ENCODE data around the gene C20orf173.
"Not testable (repeated sequence)": the region's sequence is repeated elsewhere in the genome, so short reads cannot be mapped to it uniquely, and the experiment has no call there.

C20orf173 gene

GRCh38 chr20:35529552-35529951 lies at the start of gene C20orf173:
Gene C20orf173, minus strand, starts transcription at chr20:35529652. Its CDS starts 279 bp downstream, at chr20:35529373.
- no peak for DNase-seq (ENCODE audit: low read depth)

- DNase-seq (ENCODE audit: low read depth), result no peak
Observed at GRCh38 chr20:35579196-35579595, 49.7 kb upstream of the C20orf173 start.

DNA sequence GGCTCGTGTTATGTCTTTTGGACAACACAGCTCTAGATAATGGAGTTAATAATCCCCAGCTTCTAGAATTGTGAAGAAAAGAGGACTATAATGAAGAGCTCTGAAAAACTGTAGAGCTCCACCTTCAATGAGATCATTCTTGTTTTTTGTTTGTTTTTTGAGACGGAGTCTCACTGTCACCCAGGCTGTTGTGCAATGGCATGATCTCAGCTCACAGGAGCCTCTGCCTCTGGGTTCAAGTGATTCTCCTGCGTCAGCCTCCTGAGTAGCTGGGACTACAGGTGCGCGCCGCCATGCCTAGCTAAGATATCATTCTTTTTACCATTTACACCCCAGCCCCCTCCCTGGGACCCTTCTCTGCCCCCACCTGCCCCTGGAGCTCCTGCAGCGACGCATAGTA lies 49.0 kb upstream of the C20orf173 start:
- no peak for DNase-seq (ENCODE audit: low read depth)

DNA sequence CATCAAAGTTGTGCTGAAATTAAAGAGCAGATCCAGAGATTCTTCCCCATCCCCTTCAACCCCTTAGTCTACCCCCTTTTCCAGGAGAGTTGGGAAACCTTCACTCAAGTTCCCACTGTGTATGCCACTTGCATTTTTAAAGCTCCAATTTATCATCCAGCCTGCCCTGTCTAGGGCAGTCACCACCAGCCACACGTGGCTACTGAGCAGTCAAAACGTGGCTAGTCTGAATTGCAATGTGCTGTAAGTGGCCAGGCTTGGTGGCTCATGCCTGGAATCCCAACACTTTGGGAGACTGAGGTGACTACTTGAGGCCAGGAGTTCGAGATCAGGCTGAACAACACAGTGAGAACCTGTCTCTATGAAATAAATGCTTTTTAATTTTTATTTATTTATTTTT lies 47.4 kb upstream of the C20orf173 start:
- DNase-seq (ENCODE audit: low read depth), result no peak

DNA sequence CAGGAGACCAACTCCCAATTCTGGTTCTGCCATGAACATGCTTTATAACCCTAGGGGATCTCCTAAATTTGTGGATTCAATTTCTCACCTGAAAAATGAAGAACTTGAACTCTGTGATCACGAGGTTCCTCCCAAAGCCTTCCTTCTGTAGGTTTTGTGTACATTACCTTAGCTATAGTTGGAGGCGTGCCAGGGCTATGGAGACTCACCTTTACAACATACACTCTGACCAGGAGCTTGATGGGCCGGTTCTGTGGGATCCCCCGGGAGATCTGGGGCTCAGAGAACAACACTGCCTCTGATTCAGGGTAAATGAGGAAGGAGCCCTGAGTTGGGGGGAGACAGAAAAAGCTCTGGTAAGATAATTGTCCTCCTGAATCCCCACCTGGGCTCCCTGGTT lies 46.5 kb upstream of the C20orf173 start:
- no peak for DNase-seq (ENCODE audit: low read depth)

GRCh38 chr20:35572838-35573237 lies 43.4 kb upstream of the C20orf173 start:
- no peak for DNase-seq (ENCODE audit: low read depth)

DNA sequence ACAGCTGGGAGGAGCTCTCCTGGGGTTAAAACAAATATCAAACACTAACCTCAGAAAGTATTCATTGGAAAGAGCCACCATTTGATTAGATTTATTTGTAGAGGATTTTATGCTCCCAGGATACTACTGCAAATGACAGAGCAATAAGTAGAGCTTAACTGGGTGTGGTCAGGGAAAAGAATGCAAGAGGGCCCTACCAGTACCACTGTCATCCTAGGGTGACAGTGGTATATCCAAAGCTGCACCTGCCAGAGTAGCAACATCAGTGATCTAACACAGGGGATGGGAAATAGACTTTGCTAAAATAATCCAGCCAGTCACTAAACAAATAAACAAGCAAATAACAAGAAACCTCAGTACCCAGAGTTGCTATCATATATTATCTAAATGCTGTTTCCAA lies 42.1 kb upstream of the C20orf173 start:
- DNase-seq (ENCODE audit: low read depth), result no peak

- DNase-seq (ENCODE audit: low read depth), result no peak
Observed at GRCh38 chr20:35568645-35569044, 39.2 kb upstream of the C20orf173 start.

DNA sequence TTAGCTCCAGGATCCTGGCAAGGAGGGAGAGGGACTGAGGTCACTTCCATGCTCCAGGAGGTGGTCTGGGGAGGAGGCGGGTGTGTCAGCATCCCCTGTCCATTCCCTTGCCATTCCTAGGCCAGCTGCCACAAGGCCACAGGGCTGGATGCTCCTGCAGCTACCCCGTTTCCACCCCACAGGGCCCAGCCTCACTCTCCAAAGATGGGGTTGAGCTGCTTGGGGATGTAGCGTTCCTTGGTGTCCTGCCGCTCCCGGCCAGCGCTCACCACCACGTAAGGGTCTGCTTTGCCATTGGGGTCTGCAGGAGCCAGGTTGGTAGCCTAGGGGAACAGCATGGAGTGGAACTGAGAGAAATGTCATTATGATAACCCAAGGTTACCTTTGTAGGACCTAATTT lies 35.5 kb upstream of the C20orf173 start:
- no peak for DNase-seq (ENCODE audit: low read depth)

DNA sequence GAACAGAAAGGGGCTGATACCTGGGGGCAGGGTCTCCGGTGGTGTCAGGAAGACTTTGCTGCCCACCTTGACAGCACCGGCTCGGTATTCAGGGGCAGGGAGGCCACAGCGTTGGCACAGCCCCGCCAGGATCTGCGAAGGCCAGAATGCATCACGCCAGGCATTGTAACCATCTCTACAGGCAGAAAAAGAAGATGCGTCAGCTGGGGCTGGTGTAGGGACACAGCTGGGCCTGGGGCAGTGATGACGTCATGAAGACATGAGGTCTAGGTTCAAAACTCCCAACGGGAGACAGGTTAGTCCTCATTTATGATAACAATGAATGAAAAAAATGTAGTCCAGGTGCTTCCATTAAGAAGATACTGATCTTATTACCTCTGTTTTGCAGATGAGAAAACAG lies 34.4 kb upstream of the C20orf173 start:
- DNase-seq (ENCODE audit: low read depth), result no peak

DNA sequence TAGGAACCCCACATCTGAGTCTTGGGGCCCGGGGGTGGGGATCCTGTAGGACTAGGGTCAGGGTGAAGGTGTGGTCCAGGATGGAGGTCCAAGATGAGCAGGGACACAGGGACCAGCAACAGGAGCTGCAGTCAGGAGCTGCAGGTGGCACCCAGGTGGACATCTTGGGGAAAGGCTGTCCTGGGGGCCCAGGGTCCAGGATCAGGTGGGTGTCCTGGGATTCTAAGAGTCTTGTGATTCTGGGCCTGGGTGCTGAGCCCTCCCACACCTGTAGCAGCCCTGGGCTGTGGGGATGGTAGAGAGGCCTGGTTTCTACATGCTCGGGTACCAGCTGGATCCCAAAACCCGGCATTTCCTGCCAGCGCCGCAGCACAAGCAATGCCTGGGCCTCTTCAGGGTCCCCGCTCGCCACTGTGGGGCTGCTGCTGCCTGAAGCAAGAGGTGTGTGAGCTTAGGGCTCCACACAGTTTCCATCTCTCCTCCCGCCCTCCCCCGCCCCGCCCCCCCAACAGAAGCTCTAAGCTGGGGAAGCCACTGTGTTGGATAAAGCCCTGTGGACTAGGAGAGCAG lies 33.2 kb upstream of the C20orf173 start:
- no peak for DNase-seq (ENCODE audit: low read depth)

- no peak for DNase-seq (ENCODE audit: low read depth)
Observed at GRCh38 chr20:35561671-35562070, 32.2 kb upstream of the C20orf173 start.

DNA sequence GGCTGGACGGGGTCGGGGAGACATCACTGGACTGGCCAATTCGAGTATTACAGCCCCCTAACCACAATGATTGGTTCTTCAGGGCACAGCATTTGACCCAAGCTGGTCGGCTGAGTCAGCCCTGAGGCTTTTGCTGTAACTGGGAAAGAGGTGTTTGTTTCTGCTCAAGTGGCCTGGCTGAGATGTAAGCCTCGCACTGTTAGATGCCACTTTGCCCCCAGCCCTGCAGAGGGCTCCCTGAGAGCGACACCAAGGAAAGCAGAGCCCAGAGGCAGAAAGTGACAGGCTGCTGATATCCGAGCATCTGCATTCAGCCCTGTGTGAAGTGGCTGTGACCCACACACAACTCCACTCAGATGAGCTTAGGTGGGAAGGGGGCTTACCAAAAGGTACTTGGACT lies 31.8 kb upstream of the C20orf173 start:
- no peak for DNase-seq (ENCODE audit: low read depth)

- DNase-seq (ENCODE audit: low read depth), result no peak
Observed at GRCh38 chr20:35560541-35560940, 31.1 kb upstream of the C20orf173 start.

- DNase-seq (ENCODE audit: low read depth), result no peak
Observed at GRCh38 chr20:35560105-35560511, 30.7 kb upstream of the C20orf173 start.

DNA sequence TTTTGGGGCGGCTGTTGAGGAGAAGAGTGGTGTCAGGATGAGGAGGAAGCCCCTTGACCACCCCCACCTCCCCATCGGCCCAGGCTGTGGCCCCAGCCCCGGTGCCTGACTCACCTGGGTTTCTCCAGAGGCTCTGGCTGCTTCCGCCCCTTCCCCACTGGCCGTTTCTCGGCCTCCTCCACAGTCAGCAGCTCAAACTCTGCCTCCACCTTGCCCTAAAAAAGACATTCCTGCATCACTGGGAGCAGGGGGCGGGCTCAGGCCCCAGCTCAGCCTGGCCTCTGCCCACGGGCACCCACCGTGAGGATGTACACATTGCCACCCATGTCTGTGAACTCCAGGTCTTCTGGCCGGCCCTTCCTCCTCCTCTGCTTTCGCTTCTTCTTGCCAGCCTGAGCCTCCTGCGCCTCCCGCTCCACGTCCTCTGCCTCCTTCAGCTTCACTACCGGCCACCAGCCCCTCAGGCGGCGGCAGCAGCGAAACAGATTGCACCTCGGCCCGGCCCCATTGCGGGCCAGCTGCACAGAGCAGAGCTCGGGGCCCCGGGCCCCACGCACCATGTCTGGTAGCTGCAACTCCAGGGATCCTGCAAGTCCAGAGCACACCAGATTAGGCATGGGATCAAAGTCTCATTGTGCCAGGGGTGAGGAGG lies 29.7 kb upstream of the C20orf173 start:
- DNase-seq (ENCODE audit: low read depth), result no peak

GRCh38 chr20:35558451-35558850 lies 29.0 kb upstream of the C20orf173 start:
- no peak for DNase-seq (ENCODE audit: low read depth)

GRCh38 chr20:35556871-35557270 lies 27.4 kb upstream of the C20orf173 start:
- DNase-seq (ENCODE audit: low read depth), result no peak

DNA sequence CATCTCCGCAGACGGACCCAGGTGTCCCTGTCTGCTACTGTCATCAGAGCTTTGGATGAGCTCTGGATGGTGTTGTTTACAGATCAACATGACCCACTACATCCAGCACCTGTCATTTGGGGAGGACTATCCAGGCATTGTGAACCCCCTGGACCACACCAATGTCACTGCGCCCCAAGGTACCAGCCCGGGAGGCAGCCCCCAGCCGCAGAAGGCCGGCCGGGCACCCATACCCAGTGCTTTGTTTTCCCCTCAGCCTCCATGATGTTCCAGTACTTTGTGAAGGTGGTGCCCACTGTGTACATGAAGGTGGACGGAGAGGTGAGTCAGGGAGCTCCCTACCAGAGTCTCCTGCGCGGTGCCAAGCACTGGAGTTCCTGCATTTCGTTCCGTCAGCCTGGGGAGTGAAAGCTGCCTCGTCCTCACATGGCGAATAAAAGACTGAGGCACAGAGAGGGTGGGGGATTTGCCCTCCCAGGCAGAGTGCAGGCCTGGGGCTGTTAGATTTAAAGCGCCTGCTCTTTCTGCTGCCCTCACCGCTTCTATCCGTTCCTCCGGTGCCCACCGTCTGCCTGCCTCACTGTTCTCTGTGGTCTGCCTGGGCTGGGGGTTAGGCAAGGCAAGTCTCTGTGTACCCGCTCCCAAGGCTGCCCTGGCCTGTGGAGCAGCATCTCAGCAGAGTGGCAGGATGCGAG lies 26.6 kb upstream of the C20orf173 start:
- DNase-seq (ENCODE audit: low read depth), result no peak

GRCh38 chr20:35555461-35555860 lies 26.0 kb upstream of the C20orf173 start:
- DNase-seq (ENCODE audit: low read depth), result not testable (repeated sequence)

GRCh38 chr20:35552914-35553313 lies 23.5 kb upstream of the C20orf173 start:
- no peak for DNase-seq (ENCODE audit: low read depth)

DNA sequence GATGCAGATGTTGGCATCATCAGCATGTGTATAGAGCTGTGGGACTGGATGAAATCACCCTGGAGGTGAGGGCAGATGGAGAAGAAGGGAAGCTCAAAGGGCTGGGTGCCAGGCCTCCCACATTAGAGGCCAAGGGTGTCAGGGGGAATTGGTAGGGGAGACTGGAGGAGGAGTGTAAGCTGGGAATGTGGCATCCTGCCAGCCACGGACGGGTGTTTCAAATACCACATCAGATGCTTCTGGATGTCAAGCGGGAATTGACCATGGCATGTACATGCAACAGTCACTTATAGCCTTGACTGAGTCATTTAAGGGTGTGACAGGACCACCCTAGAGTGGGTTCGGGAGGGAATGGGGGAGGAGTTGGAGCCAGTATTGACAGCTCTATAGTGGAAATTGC lies 22.1 kb upstream of the C20orf173 start:
- DNase-seq (ENCODE audit: low read depth), result no peak

DNA sequence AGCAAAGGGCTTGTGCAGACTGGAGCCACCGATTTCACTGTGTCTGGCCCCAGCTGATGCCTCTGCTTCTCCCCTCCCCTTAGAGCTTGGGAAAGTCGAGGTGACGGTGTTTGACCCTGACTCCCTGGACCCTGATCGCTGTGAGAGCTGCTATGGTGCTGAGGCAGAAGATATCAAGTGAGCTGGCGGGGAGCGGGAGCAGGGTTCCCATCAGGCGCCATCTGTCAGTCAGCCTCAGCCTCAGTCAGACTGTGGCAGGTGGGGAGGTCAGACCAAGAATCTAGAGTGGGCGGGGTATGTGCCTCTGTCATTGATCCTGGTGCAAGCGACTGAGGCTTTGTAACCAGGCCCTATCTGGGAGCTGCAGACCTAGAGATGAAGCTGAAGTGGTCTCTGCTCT lies 17.9 kb upstream of the C20orf173 start:
- DNase-seq (ENCODE audit: low read depth), result no peak

GRCh38 chr20:35546127-35546526 lies 16.7 kb upstream of the C20orf173 start:
- no peak for DNase-seq (ENCODE audit: low read depth)
